Liver (tissue), 9 donors: Measurements from ENCODE around the gene DCAKD. TPM values are rescaled to one million over a fixed set of nuclear protein-coding genes. Genes with fewer than 3 reads are reported as not detected.
A peak's percentile ranks its signal among the peaks of the same experiment; 100 is the strongest.

Experiments used
- DNase-seq: peaks from one replicate; pipeline ENCODE4 v3.0.0-alpha.2; 2017; ENCODE audit warnings: low spot score
- H3K27ac ChIP-seq, 2 donors: one replicate each; pipeline ENCODE4 v1.7.0; 2013; ENCODE audit warnings: inconsistent platforms in 2 of 2, low read length in 2 of 2, control low read depth in 1 of 2, low read depth in 1 of 2, mild to moderate bottlenecking in 1 of 2
- H3K27me3 ChIP-seq, 4 donors: one replicate each; pipeline versions ENCODE4 v1.6.1 to v1.7.0; 2013; ENCODE audit warnings: low read length in 3 of 4, inconsistent platforms in 1 of 4, mild to moderate bottlenecking in 1 of 4, moderate library complexity in 1 of 4; ENCODE audit not compliant: control insufficient read depth in 4 of 4, insufficient read depth in 4 of 4
- H3K36me3 ChIP-seq, 4 donors: one replicate each; pipeline versions ENCODE4 v1.6.1 to v1.7.0; 2013; ENCODE audit warnings: low read length in 3 of 4, mild to moderate bottlenecking in 3 of 4, low read depth in 1 of 4, moderate library complexity in 1 of 4; ENCODE audit not compliant: control insufficient read depth in 4 of 4, insufficient read depth in 3 of 4
- H3K4me1 ChIP-seq, 4 donors: one replicate each; pipeline versions ENCODE4 v1.6.1 to v1.7.0; 2013; ENCODE audit warnings: low read length in 3 of 4, mild to moderate bottlenecking in 3 of 4, moderate library complexity in 1 of 4; ENCODE audit not compliant: control insufficient read depth in 4 of 4, insufficient read depth in 4 of 4
- H3K4me3 ChIP-seq, 3 donors: one replicate each; pipeline versions ENCODE4 v1.6.1 to v1.7.0; 2013; ENCODE audit warnings: low read length in 3 of 3, control low read depth in 1 of 3, low read depth in 1 of 3, mild to moderate bottlenecking in 1 of 3
- H3K9ac ChIP-seq, 2 donors: one replicate each; pipeline ENCODE4 v1.7.0; 2013; ENCODE audit warnings: low read length in 2 of 2, mild to moderate bottlenecking in 2 of 2, moderate library complexity in 2 of 2, control low read depth in 1 of 2, low read depth in 1 of 2
- H3K9me3 ChIP-seq, 4 donors: one replicate each; pipeline versions ENCODE4 v1.6.1 to v1.7.0; 2013; ENCODE audit warnings: low read length in 3 of 4; ENCODE audit not compliant: control insufficient read depth in 4 of 4
- EGR1 ChIP-seq, 2 donors: IDR thresholded peaks; 2 replicates each; pipeline ENCODE4 v1.6.1; 2016 to 2018; ENCODE audit warnings: antibody characterized with exemption in 2 of 2, low read depth in 2 of 2
- FOXA1 ChIP-seq: IDR thresholded peaks from 2 replicates; pipeline ENCODE4 v1.6.1; 2016; ENCODE audit warnings: antibody characterized with exemption
- FOXA2 ChIP-seq: IDR thresholded peaks from 2 replicates; pipeline ENCODE4 v1.6.1; 2016; ENCODE audit warnings: antibody characterized with exemption
- GABPA ChIP-seq, 2 donors: IDR thresholded peaks in 1 of 2; conservative IDR thresholded peaks in 1 of 2; 2 replicates each; pipeline ENCODE4 v1.6.1; 2016; ENCODE audit warnings: antibody characterized with exemption in 2 of 2, mild to moderate bottlenecking in 1 of 2, moderate library complexity in 1 of 2
- HNF4A ChIP-seq, 2 donors: conservative IDR thresholded peaks; 2 replicates each; pipeline ENCODE4 v1.6.1; 2016; ENCODE audit warnings: antibody characterized with exemption in 2 of 2, mild to moderate bottlenecking in 2 of 2
- HNF4G ChIP-seq: IDR thresholded peaks from 2 replicates; pipeline ENCODE4 v1.6.1; 2016; ENCODE audit warnings: antibody characterized with exemption
- JUND ChIP-seq, 2 donors: IDR thresholded peaks; 2 replicates each; pipeline ENCODE4 v1.6.1; 2016; ENCODE audit warnings: antibody characterized with exemption in 2 of 2
- MAX ChIP-seq: IDR thresholded peaks from 2 replicates; pipeline ENCODE4 v1.6.1; 2016; ENCODE audit warnings: antibody characterized with exemption
- RAD21 ChIP-seq, 2 donors: IDR thresholded peaks; 2 replicates each; pipeline ENCODE4 v1.6.1; 2016; ENCODE audit warnings: antibody characterized with exemption in 2 of 2, mild to moderate bottlenecking in 2 of 2
- REST ChIP-seq: IDR thresholded peaks from 2 replicates; pipeline ENCODE4 v1.6.1; 2016; ENCODE audit warnings: antibody characterized with exemption, mild to moderate bottlenecking
- RXRA ChIP-seq, 2 donors: IDR thresholded peaks; 2 replicates each; pipeline ENCODE4 v1.6.1; 2017 to 2018; ENCODE audit warnings: antibody characterized with exemption in 2 of 2, mild to moderate bottlenecking in 1 of 2
- SP1 ChIP-seq: IDR thresholded peaks from 2 replicates; pipeline ENCODE4 v1.6.1; 2018; ENCODE audit warnings: antibody characterized with exemption, mild to moderate bottlenecking
- YY1 ChIP-seq: IDR thresholded peaks from 2 replicates; pipeline ENCODE4 v1.6.1; 2016; ENCODE audit warnings: antibody characterized with exemption, mild to moderate bottlenecking
- ZBTB33 ChIP-seq: IDR thresholded peaks from 2 replicates; pipeline ENCODE4 v1.6.1; 2016; ENCODE audit warnings: antibody characterized with exemption
- WGBS: extraction: QIAGEN DNeasy Blood & Tissue Kit; methylation state at CpG from one replicate; pipeline ENCODE4 v1.1.7; 2013; 5-methylcytosine and 5-hydroxymethylcytosine counted together
- polyA plus RNA-seq, 2 donors: library from polyadenylated mRNA; stranded (reverse) in 1 of 2; unstranded in 1 of 2; fragments of 200-250 nt in 1 of 2; fragments of >200 nt in 1 of 2; fragmentation: Nextera tagmentation in 1 of 2; extraction: Ambion mirVana in 1 of 2; gene quantifications; one replicate each; pipeline versions ENCODE4 v1.2.1 to v1.2.3, GENCODE V29; 2013 to 2015
- total RNA-seq, 2 donors: library from RNA; depleted of rRNA; stranded (reverse); fragments of >200 nt; gene quantifications; one replicate each; pipeline ENCODE4 v1.2.3, GENCODE V29; 2014
- donor health status: healthy.
- donor health status: healthy.
- donor health status: healthy.
- donor health status: healthy.
- donor health status: healthy.

Gene DCAKD
- total and polyA plus RNA-seq, 4 donors = 9.7 to 22.9 (median 14.6) TPM

- TF ChIP-seq REST = peak; percentile 67
- peak; percentile 84 for TF ChIP-seq MAX
- peak in 1 of 2 donors; percentile 60 for TF ChIP-seq HNF4A (conservative IDR thresholded peaks at IDR 0.05)
- no peak for TF ChIP-seq FOXA1
- TF ChIP-seq JUND (IDR thresholded peaks at IDR 0.05) = peak; percentile 56 to 91
- peak; percentile 62 for TF ChIP-seq ZBTB33
- TF ChIP-seq GABPA (IDR thresholded peaks at IDR 0.05 in 1 of 2, conservative IDR thresholded peaks at IDR 0.05 in 1 of 2) = peak in 1 of 2 donors; percentile 28
- TF ChIP-seq HNF4G = no peak
- no peak for TF ChIP-seq EGR1 (IDR thresholded peaks at IDR 0.05; ENCODE audit: low read depth in 2 of 2)
- peak; percentile 31 for TF ChIP-seq FOXA2
- no peak for TF ChIP-seq RXRA (IDR thresholded peaks at IDR 0.05)
- TF ChIP-seq SP1 = no peak
- peak; percentile 64 for TF ChIP-seq YY1
- peak in 1 of 2 donors; percentile 27 for TF ChIP-seq RAD21 (IDR thresholded peaks at IDR 0.05)
- H3K9ac ChIP-seq = no peak overlapping the region
- H3K36me3 ChIP-seq = peaks cover 9 to 50% (median 36%) of the 10 kb centered on the region in 4 donors
- H3K27ac ChIP-seq = peak overlapping the region; percentile 79 to 93
- no peak for DNase-seq
- whole genome bisulfite sequencing = 40% methylated on average over 6 of the region's 6 CpGs
- H3K4me1 ChIP-seq = peaks cover 17 to 43% (median 26%) of the 10 kb centered on the region in 4 donors
- H3K4me3 ChIP-seq = no peak overlapping the region
- no peaks in the 10 kb centered on the region for H3K27me3 ChIP-seq
- H3K9me3 ChIP-seq = no peaks in the 10 kb centered on the region
Measured at GRCh38 chr17:45092911-45093430, 41.5 kb upstream of the DCAKD start.

- TF ChIP-seq ZBTB33 (no peak), FOXA2 (peak; percentile 34), RXRA (IDR thresholded peaks at IDR 0.05) (peak in 1 of 2 donors; percentile 38), JUND (IDR thresholded peaks at IDR 0.05) (peak in 1 of 2 donors; percentile 58), HNF4A (conservative IDR thresholded peaks at IDR 0.05) (peak in 1 of 2 donors; percentile 31), MAX (no peak)
- DNase-seq = no peak
- no peaks in the 10 kb centered on the region for H3K9me3 ChIP-seq
- H3K4me3 ChIP-seq = no peak overlapping the region
- H3K27me3 ChIP-seq = no peaks in the 10 kb centered on the region
- peak overlapping the region; percentile 79 to 93 for H3K27ac ChIP-seq
- peaks cover 19 to 52% (median 34%) of the 10 kb centered on the region in 4 donors for H3K4me1 ChIP-seq
- 91% methylated on average over 11 of the region's 11 CpGs for WGBS
- H3K36me3 ChIP-seq = peaks cover 7 to 45% (median 25%) of the 10 kb centered on the region in 4 donors
- no peak overlapping the region for H3K9ac ChIP-seq
Measured at GRCh38 chr17:45091778-45092425, 40.5 kb upstream of the DCAKD start.
